Forelimb muscle (tissue), 1 donor: Measurements from ENCODE around the gene SLC17A4. TPM values are rescaled to one million over a fixed set of nuclear protein-coding genes. Genes with fewer than 3 reads are reported as not detected.

ENCODE experiments used
- DNase-seq: peaks from one replicate; pipeline ENCODE4 v3.0.0-alpha.2; 2013; ENCODE audit warnings: low read depth
- polyA plus RNA-seq: library from polyadenylated mRNA; unstranded; fragments of 120-200 nt; gene quantifications from one replicate; pipeline ENCODE4 v1.2.1, GENCODE V29; 2013; ENCODE audit not compliant: insufficient read length

The SLC17A4 gene
- polyA plus RNA-seq, 1 donor, result not detected

GRCh38 chr6:25801436-25801835 is 46.9 kb downstream of the SLC17A4 start:
- DNase-seq, result no peak

GRCh38 chr6:25804804-25805203 is 50.3 kb downstream of the SLC17A4 start:
- DNase-seq, result no peak

GRCh38 chr6:25815194-25815593 is 60.7 kb downstream of the SLC17A4 start:
- DNase-seq, result no peak

- no peak for DNase-seq
These were observed 61.7 kb downstream of the SLC17A4 start for GRCh38 chr6:25816252-25816651.

- DNase-seq, result no peak
These were observed 66.8 kb downstream of the SLC17A4 start for GRCh38 chr6:25821341-25821740.

GRCh38 chr6:25829375-25829774 is 74.8 kb downstream of the SLC17A4 start:
- no peak for DNase-seq

GRCh38 chr6:25830458-25830857 is 75.9 kb downstream of the SLC17A4 start:
- DNase-seq, result no peak

Other genes with a start within 250 kb of the SLC17A4 start
- not detected for gene SCGN, start 102.5 kb upstream of the SLC17A4 start, polyA plus RNA-seq
- gene SLC17A1, start 77.3 kb downstream of the SLC17A4 start, polyA plus RNA-seq, result not detected
- gene SLC17A3, start 119.5 kb downstream of the SLC17A4 start, polyA plus RNA-seq, result not detected
- gene SLC17A2, start 175.9 kb downstream of the SLC17A4 start, polyA plus RNA-seq, result not detected
- gene TRIM38, start 208.1 kb downstream of the SLC17A4 start, polyA plus RNA-seq, result 6.7 TPM